TTC549 (cell line): Measurements from ENCODE around the gene IQSEC3.
"Not testable (repeated sequence)": the region's sequence is repeated elsewhere in the genome, so short reads cannot be mapped to it uniquely, and the experiment has no call there.

Source experiments
- FAIRE-seq: peaks from 2 replicates; lab custom pipeline; 2012; peaks lifted over from hg19 to GRCh38; lab: Jason Lieb, UNC

IQSEC3 gene

GRCh38 chr12:66428-66781, at the start of gene IQSEC3:
Gene IQSEC3, plus strand, starts transcription at chr12:66767. Its CDS starts 116 bp downstream, at chr12:66883.
- not testable (repeated sequence) for FAIRE-seq

GRCh38 chr12:17370-18340, 48.9 kb upstream of the IQSEC3 start:
- not testable (repeated sequence) for FAIRE-seq

- FAIRE-seq: not testable (repeated sequence)
Measured at GRCh38 chr12:18821-19567, 47.6 kb upstream of the IQSEC3 start.

GRCh38 chr12:19906-20305, 46.7 kb upstream of the IQSEC3 start:
- not testable (repeated sequence) for FAIRE-seq

GRCh38 chr12:20757-21156, 45.8 kb upstream of the IQSEC3 start:
- no peak for FAIRE-seq

- FAIRE-seq: no peak
Measured at GRCh38 chr12:21301-22189, 45.0 kb upstream of the IQSEC3 start.

- no peak for FAIRE-seq
Measured at GRCh38 chr12:22190-22529, 44.4 kb upstream of the IQSEC3 start.

- no peak for FAIRE-seq
Measured at GRCh38 chr12:22530-23201, 43.9 kb upstream of the IQSEC3 start.

GRCh38 chr12:27904-28303, 38.7 kb upstream of the IQSEC3 start:
- FAIRE-seq: not testable (repeated sequence)

GRCh38 chr12:38775-39174, 27.8 kb upstream of the IQSEC3 start:
- FAIRE-seq: not testable (repeated sequence)

- not testable (repeated sequence) for FAIRE-seq
Measured at GRCh38 chr12:39555-40265, 26.9 kb upstream of the IQSEC3 start.

GRCh38 chr12:44352-44751, 22.2 kb upstream of the IQSEC3 start:
- FAIRE-seq: not testable (repeated sequence)

- FAIRE-seq: not testable (repeated sequence)
Measured at GRCh38 chr12:45235-45990, 21.2 kb upstream of the IQSEC3 start.

GRCh38 chr12:45991-46358, 20.6 kb upstream of the IQSEC3 start:
- FAIRE-seq: not testable (repeated sequence)

- FAIRE-seq: not testable (repeated sequence)
Measured at GRCh38 chr12:46542-46941, 20.0 kb upstream of the IQSEC3 start.

GRCh38 chr12:47699-48226, 18.8 kb upstream of the IQSEC3 start:
- FAIRE-seq: not testable (repeated sequence)

- FAIRE-seq: not testable (repeated sequence)
Measured at GRCh38 chr12:49149-49548, 17.4 kb upstream of the IQSEC3 start.

- not testable (repeated sequence) for FAIRE-seq
Measured at GRCh38 chr12:51087-51486, 15.5 kb upstream of the IQSEC3 start.

GRCh38 chr12:51962-52361, 14.6 kb upstream of the IQSEC3 start:
- FAIRE-seq: not testable (repeated sequence)
